Lung microvascular endothelial cell (primary cell): ENCODE data around the gene SFRP4. TPM values are rescaled to one million over a fixed set of nuclear protein-coding genes. Genes with fewer than 3 reads are reported as not detected.
"Not testable (repeated sequence)": the region's sequence is repeated elsewhere in the genome, so short reads cannot be mapped to it uniquely, and the experiment has no call there.

Experiments used
- DNase-seq, 2 donors: peaks; one replicate each; pipeline versions ENCODE4 v3.0.0 to v3.0.0-alpha.2; 2010; ENCODE audit warnings: low read depth in 2 of 2
- total RNA-seq: library from RNA; depleted of rRNA; stranded (reverse); fragments of >200 nt; gene quantifications from 2 replicates; pipeline ENCODE4 v1.2.1, GENCODE V29; 2014

The SFRP4 gene
- total RNA-seq = under 0.01 TPM in 1 of 2 replicates, not detected in the other

DNA sequence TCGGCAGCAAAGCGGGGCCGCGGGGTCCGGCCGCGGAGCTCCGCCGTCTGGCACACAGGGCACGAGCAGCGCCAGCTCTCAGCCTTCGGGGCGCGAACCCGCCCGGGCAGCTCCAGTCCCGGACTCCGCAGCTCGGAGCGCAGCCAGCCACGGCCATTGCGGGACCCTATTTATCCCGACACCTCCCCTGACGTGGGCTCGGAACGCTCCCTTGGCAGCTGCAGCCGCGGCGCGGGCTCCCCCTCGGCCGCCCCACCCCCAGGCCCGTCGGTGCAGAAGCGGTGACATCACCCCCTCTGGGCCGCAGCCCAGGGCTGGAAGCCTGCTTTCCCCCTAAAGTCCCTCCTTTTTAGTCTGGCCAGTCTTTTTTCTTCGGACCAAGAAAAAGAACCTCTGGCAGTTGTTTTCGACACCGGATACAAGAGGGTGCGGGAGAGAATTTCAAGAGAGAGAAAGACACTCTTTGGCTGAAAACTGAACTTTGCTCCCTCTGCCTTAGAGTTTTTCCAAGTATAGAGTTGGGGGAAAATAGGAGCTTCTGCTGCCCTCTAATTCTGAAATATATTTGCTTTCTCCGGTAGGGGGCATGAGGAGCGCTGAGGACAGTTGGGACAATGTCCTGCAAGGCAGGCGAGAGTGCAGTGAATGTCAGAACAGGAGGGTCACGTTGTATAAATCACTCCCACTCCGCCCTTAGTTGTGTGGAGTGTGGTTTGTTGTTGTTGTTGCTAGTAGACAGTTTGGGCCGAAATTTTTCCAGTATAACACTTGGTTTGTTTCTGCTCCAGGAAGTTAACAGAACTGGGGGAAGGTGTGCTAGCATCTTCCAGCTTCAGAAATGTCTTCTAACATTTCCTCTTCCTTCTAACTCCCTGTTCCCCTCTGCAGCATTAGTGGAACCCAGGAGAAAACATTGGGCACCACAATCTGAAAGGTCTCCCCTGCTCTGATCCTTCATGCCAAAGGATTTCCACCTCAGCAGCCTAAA, at the start of gene SFRP4:
Gene SFRP4 (minus strand): TSS at position 145 of the 988 bp plus-strand sequence. CDS start 280 bp downstream, outside the sequence.
- DNase-seq = peak; percentile 36 to 67

DNA sequence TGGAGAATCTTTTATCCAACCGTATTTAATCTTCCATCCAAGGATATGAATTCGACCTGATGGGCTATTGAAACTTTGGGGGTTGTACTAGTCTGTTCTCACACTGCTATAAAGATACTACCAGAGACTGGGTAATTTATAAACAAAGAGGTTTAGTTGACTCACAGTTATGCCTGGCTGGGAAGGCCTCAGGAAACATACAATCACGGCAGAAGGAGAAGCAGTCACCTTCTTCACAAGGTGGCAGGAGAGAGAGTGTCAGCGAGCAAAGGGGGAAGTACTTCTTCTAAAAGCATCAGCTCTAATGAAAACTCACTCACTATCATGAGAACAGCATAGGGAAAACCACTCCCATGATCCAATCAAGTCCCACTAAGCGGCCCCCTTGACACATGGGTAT, 47.6 kb upstream of the SFRP4 start:
- no peak for DNase-seq

DNA sequence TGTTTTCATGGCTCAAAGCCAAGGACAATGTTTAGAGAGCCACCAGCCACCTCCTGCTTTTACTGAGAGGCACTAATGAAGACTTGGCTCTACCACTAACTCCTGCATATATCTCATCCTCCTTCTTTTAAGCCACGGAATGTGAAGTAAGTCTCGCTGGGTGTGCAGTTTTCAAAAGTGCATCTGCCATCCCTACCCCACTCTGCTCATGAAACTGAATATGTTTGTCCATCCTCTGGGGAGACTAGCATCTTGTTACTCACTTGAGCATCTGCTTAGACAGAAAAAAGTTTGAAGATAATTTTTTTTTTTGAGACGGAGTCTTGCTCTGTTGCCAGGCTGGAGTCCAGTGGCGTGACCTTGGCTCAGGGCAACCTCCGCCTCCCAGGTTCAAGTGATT, 44.6 kb upstream of the SFRP4 start:
- DNase-seq = no peak

DNA sequence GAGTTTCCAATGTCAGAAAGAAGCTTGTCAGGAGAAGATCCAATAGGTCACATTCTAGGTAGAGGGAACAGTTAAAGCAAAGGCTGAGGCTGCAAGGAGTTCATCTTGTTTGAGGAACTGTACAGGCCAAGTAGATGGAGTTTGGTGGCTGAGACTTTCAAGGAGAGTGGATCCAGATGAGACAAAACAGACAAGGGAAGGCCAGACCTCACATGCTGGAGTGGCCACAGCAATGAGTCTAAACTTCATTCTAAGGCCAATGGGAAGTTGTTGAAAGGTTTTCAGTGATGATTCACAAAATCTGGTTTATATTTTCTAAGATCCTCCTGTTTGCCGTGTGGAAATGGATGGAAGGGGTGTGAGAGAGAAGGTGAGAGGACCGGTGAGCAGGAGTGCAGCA, 43.9 kb upstream of the SFRP4 start:
- no peak for DNase-seq

DNA sequence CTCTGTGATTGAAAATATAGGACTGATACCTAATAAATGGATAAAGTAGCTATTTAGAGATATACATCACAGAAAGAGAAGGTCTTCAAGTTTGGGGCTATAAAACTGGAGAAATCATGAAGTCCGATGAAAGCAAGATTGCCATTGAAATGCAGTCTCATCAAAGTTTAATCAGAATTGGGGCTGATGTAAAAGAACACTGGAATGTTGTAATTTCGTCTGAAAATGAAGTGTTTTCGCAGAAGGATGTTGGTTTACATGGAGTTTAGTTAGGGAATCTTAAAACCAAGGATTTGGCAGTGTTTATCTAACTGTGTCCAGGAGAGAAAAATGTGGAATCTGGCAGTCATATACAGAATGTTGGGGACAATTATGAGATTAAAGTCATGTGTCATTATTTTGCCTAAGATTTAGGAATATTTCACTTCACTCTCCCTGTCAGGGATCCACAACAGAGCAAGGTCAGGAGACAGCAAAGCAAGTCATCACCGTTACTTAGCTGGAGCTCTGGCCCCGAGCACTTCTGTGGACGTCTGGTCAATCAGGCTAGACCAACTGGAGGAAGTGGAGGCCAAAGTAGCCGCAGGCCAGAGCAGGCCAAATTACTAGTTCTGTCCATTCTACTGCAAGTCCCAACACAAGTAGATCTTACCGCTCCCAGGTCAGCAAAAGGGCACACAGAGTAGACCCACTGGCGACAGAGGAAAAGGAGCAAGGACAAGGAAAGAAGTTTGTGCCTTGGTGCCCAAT, 40.8 kb upstream of the SFRP4 start:
- DNase-seq = no peak

DNA sequence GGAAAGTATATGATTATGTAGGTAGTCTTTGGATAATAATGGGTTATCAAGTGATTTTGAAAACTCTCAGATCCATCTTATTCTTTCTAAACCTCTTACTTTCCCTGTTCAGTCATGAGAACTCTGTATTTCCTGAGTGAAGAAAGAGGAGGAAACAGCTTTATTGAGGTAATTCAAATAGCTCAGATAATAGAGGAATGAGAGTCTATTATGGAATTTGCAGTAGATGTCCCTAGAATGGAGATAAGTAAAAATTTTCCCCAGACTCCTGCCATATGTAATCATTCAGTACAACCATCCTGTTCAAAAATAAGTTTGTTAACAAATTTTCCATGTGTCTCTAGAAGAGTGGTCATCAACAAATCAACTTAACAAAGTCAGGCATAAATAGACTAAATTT, 40.2 kb upstream of the SFRP4 start:
- no peak for DNase-seq

DNA sequence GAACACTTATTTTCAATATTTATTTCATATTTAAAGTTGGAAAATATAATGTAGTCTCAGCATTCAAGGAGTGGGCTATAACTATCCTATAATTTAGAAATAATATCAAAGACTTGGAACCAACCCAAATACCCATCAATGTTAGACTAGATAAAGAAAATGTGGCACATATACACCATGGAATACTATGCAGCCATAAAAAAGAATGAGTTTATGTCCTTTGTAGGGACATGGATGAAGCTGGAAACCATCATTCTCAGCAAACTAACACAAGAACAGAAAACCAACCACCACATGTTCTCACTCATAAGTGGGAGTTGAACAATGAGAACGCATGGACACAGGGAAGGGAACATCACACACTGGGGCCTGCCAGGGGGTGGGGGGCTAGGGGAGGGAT, 37.6 kb upstream of the SFRP4 start:
- DNase-seq = not testable (repeated sequence)

DNA sequence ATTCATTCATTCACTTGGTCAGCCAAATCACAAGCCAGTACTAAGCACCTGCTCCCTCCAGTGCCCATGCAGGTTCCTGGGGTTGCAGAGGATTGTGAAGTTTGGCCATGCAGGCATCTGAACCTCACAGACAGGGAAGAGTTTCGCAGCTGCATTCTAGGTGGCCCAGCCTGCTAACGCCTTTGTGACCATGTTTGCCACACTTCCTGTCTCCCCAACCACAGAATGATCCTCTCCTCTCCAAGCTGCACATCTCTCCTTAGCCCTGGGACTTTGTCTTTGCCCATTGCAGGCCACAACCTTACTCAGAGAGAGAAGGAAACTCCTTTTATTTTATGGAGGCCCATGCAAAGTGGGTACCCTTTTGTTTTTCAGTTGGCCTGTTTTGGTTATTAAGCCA, 35.6 kb upstream of the SFRP4 start:
- no peak for DNase-seq

DNA sequence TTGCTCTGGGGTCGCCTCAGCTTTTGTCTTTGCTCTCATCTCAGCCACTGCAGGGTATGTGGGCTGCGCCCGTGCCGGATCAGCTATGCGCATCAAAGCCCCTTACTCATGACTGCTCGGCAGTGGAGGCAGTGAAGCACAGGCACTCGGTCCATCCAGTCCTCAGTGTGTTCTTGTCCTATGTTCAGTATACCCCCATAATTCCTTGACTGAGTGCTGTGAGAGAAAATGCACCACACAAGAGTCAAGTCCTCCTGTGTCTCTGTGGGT, 31.3 kb upstream of the SFRP4 start:
- no peak for DNase-seq

DNA sequence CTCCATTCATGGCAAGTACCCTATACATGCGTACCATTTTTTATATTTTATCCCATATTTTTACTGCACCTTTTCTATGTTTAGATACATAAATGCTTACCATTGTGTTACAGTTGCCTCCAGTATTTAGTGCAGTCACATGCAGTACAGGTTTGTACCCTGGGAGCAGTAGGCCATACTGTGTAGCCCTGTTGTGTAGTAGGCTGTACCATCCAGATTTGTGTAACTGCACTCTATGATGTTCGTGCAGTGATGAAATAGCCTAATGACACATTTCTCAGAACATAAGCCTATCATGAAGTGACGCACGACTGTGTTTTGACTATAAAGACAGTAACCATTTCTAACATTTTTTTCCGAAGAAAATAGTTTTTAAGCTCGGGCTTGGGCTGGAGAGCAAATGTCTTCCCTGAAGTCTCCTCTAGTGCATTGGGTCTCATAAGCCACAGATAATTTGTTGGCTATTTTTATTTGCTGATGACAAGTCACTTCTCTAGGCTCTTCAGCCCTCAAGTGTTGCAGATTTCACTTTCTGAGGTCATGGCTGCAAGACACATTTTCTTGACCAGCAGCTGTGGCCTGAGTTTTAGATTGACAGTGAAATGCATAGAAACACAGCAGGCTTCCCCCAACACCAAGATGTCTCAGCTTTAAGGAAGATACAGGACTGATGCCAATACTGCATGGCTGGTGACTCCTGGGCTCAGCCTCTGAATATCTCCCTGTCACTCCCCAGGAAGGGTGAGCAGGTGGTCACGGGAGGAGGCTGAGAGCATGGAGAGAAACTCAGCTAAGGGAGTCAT, 30.7 kb upstream of the SFRP4 start:
- no peak for DNase-seq

DNA sequence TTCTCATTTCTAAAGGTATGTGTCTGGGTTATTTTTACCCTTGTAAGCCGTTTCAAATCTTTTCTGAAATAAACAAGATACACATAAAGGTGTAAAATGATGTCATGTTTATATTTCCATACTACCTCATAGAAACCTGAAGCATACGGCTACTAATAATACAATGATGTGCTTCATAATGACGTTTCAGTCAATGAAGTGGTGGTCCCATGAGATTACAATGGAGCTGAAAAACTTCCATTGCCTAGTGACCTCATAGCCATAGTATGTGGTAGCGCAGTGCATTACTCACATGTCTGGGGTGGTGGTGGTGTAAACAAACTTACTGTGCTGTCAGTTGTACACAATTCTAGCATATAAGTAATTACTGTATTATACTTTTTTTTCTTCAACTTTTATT, 28.7 kb upstream of the SFRP4 start:
- DNase-seq = no peak

DNA sequence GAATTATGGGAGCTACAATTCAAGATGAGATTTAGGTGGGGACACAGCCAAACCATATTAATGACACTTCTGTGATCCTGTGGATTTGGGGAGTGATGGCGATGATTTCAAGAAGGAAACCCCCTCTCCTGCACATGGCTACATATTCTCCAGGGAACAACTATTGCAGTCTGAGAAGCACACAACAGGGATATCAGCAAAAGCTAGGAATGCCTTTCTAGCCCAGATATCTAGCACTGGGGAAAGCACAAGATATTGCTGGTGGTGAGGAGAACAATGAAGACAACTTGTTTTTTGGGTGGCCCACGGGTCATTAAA, 28.1 kb upstream of the SFRP4 start:
- DNase-seq = no peak

DNA sequence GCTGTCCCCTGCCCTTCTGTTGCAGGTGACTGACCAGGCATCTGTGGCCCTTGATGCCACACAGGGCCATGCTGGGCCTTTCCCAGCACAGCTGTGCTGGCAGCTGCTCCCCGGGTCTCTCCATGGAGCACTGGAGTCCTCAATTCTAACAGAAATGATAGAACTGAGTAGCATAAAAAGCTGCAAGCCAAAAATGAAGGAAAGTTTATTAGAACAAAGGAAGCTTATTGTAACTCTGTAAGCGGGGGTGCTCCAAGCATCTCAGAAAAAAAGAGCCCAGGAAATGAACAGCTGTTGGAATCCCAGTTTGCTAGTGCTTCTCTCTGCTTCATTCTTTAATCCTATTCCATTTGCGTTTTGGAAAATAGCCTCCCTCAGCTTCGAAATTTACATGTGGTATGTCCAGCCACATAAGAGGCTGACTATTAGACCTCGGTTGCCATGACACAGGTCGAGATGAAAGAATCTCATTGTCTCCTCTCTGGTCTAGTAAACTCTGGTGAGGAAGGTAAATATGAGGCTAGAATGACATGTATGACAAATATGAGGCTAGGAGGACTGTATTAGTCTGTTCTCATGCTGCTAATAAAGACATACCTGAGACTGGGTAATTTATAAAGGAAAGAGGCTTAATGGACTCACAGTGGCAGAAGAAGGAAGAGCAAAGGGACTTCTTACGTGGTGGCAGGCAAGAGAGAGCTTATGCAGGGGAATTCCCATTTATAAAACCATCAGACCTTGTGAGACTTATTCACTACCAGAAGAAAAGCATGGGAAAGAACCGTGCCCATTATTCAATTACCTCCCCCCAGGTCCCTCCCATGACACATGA, 27.5 kb upstream of the SFRP4 start:
- DNase-seq = no peak

DNA sequence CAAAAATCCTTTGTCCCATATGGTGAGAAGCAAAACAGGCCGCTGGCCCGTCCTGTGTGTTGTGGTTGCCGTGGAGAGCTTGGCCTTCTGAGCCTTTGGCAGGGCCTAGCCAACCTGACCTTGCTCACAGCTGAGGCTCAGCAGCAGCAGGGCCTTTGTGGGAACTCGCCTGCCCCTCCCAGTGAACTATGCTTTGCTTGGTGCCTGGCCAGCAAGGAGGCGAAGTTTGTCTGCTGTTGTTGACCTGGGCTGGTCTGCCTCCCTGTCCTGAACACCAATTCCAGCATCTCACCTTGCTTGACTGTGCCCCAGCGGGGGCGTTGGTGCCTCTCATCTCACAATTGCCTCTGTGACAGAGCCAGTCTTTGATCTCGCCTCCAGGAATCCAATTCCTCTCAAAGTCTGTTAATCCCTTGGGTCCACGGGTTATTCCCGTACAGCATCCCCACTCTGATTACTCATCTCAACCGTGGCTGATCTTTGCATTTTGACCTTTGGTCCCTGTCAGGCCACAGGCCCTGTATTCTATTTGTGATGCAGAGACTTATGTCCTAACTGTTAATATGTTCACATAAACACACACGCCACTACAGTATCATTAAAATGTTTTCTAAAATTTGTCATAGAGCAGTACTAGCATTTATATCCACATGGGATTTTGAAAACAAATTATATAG, 26.5 kb upstream of the SFRP4 start:
- DNase-seq = peak in 1 of 2 donors; percentile 31

DNA sequence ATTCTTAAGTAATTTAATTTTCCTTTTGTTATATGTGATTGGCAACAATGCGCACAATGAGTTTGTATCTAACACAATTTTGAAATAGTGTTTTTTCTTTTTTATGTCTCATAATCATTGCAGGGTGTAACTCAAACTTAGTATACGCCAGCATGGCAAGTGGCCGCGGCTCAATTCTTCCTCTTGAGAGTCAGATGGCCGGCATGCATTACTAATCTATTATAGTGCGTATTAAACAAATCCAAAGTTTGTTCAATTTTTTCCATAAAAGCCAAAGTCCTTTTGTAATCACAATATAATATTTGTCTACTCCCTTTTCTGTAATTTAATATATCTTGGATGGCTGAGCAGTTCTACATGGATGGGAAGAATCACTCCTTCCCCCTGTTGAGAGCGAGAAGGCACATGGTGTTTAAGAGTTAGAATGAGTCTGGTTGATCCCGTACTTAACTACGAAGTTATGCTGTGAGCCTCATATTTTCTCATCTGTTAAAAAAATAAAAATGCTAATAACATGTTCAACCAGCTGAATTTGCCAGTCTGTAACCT, 16.5 kb upstream of the SFRP4 start:
- DNase-seq = no peak

DNA sequence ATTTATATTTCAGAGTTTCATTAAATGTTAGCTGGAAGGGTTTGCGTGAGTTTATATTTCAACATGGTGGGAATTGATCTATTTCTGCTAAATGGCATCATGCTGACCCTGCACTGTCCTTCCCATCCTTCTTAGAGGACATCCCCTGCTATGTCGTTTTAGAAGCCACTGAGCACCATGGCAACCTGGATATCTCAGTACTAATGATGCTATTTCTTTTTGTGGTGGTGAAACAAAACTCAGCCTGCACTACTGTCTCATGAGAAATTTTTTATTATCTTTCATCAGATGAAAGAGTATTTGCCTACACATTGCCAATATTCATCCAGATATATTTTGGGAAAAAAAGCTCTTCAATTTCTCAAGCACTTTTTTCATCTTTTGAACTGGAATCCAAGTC, 15.9 kb upstream of the SFRP4 start:
- DNase-seq = no peak

DNA sequence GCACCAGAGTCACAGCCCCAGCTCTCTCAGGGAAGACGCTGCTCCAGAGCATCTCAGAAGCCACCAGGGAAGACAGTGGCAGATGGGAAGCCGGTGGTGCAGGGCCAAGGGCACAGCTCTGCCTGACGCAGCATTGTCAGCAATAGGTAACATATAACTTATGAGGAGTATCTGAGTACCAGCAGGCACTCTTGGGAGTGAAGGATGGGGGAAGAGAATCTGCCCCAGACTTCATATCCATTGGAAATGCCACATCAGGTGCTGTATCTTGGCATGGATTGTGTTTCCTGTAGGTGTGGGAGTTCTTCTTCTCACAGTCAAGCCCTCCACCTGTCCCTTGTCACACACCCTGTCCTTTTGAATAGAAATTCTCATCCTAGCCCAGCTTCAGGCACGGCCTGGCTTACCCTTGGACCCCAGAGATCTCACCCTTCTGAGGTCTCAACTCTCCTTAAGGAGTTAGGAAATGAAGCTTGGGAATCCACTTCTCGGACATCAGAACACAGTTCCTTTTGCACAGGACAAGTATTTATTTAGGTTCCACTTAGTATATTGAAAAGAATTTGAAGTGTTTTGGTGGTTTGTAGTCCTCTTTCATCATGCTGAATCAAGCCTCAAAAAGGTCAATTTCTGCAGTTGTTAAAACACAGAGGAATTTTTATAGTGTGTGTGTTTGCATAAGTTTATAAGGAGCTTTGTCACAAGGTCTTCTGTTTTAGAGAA, 13.8 kb upstream of the SFRP4 start:
- DNase-seq = no peak

DNA sequence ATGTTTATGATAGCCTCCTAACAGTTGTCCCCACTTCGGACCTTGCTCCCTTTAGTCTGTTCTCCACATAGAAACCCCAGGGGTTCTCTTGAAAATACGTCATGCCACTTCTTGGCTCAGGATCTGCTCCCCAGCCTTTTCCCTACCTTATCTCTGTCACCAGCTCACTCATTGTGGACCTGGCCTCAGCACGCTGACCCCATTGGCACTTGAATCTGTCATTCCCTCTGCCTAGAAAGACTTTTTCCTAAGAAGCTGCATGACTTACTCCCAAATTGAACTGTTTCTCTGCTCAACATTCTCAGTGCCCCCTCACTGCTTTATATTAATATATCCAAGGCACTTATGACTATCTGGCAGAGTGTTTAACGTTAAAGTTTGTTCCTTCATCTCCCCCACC, 12.3 kb upstream of the SFRP4 start:
- DNase-seq = no peak

DNA sequence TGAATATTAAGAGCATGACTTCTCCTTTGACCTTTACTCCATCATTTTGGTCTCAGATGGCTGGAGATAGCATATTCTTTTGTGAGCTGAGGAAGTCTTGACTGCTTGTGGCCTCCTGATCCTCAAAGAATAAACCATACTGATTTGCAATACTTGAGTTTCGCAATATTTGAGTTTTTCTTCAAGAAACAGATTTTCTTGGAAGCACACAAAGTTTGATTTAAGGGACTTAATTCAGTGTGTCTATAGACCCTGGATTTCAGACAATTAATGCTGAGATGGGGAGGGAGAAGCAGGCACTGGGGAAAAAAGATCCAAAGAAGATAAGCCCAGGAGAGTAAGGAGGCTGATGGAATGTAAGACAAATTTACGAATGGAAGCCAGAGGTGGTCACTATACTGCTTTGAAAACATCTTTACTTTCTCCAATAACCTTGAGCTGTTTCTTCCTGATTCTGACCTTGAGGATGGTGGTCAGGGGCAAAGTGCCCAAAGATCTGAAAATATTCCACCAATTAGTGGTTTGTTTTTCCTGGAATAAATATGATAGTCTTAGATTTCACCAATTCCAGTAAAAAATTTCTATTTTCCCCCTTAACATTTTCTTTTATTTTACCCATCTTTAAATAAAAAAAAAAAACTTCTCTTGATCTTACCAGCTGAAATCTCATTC, 11.3 kb upstream of the SFRP4 start:
- no peak for DNase-seq
